ENCODE data around the gene RPS6KA5.

GRCh38 chr14:91008759-91009409, 51.6 kb downstream of the RPS6KA5 start:
- TF ChIP-seq POLR2AphosphoS5 (IDR thresholded peaks at IDR 0.05; ENCODE audit: low read depth, low read length) (no peak), POLR2A (IDR thresholded peaks at IDR 0.05; ENCODE audit: low read depth, low read length) (no peak)
